ENCODE data around the gene CLNK.

CLNK gene

DNA sequence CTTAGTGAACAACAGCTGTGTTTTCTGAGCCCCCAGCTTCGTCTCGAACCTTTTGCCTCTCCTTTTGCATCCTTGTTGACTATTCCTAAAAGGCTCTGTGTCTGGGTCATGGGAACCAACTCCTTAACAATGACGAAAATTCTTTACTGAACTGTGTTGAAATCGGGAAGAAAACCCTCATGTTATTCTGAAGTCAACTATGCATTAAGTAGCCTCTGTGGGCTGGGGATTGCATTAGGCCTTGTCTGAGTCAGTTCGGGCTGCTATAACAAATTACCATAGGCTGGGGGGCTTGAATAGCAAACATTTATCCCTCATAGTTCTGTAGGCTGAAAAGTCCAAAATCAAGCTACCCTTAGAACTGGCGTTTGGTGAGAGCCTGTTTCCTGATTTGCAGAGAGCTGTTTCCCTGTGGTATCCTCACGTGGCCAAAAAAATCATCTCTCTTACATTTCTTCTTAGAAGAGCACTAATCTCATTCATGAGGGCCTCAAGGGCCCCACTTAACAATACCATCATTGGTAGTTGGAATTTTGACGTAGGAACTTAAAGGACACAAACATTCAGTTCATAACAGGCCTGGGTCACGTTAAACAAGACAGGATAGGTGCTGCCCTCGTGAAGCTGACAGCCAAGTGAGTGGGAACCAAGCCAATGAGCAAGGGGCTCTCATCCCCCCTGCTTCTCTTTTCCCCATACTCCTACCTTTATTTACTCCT is 75.9 kb downstream of the CLNK start:
- DNase-seq (ENCODE audit: low spot score) = no peak

DNA sequence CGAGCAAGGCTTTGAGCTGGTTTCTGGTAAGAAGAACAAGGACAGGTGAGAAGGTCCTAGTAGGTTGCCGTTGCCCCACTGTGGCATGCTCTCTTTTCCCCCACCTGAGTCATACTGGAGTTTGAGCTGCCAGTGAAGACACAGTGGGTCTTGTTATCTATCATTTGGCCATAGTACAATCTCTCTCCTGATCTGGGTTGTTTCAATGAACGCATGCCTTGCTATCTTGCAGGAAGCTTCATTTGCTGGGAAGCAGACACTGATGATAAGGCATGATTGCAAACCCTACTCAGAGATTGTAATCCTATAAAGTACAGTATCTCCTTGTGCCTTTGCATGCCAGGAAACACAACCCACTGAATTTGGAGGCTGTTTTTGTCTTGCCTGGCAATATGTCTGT is 77.4 kb downstream of the CLNK start:
- no peak for DNase-seq (ENCODE audit: low spot score)

DNA sequence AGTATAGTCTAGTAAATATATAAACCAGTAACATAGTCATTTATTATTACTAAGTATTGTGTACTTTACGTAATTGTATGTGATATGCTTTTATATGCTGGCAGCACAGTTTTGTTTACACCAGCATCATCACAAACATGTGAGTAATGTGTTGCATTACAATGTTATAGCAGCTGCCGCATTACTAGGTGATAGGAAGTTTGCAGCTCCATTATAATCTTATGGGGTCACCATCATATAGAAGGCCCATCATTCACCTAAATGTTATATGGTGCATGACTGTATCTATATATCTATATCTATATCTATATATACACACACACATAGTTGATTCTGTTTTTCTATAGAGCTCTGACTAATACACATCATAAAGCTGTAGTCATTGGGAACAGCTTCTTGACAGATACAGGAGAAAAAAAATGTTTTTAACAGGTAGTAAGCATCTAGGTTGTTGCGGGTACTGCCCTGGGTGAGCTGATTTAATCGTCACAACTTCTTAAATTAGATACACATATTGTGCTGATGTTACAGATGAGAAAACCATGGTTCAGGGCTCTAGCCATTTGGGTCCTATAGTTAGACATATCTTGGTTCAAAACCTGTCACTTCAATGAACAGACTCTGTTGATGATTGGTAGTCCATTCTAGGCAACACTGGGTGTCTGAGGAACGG is 77.9 kb downstream of the CLNK start:
- DNase-seq (ENCODE audit: low spot score) = no peak

DNA sequence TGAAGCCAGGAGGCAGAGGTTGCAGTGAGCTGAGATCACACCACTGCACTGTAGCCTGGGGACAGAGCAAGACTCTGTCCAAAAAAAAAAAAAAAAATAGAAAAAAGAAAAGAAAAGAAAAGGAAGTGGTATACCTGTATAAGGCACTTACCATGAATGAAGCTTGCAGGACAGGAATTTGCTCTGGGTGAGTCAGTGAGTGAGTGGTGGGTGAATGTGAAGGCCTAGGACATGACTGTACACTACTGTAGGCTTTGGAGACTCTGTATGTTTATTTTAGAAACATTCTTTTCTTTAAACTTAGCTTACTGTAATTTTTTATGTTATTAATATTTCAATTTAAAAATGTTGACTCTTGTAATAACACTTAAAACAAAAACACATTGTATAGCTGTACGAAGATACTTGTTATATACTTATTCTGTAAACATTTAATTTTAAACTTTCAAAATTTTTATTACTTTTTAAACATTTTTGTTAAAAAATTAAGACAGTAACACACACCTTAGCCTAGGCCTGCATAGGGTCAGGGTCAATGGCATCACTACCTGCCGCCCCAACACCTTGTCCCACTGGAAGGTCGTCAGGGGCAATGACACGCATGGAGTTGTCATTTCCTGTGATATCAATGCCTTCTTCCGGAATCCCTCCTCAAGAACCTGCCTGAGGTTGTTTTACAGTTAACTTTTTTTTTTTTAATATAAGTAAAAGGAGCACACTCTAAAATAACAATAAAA is 78.7 kb downstream of the CLNK start:
- no peak for DNase-seq (ENCODE audit: low spot score)

DNA sequence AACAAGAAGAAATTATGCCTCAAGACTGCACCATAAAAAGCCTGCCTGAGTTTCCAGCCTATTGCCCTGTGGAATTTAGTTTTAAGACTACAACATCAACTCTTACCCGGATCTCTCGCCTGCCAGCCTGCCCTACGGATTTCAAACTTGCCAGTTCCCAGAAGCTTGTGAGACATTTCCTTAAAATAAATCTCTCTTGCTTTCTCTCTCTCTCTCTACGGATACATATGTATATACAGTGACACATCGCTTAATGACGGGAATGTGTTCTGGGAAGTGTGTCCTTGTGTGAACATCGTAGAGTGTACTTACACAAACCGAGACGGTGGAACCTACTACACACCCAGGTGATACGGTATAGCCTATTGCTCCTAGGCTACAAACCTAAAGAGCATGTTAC is 79.5 kb downstream of the CLNK start:
- no peak for DNase-seq (ENCODE audit: low spot score)

DNA sequence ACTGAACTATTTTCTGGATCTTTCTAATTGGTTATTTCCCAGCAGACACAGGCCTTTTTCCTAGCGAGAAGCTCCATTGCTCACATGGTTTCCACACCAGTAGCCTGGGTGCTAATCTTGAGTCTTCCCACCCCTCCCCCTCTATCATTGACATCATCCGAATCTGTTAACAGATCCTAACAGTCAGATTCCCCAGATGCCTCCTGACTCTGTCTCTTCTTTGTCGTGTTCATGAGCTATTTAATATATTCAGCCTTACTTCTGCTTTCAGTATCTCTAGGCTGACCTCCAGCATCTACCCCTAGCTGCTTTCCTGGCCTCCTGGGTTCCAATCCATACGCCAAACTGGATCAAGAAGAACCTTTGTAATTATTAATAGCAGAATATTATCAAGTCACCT is 85.0 kb downstream of the CLNK start:
- DNase-seq (ENCODE audit: low spot score) = no peak

DNA sequence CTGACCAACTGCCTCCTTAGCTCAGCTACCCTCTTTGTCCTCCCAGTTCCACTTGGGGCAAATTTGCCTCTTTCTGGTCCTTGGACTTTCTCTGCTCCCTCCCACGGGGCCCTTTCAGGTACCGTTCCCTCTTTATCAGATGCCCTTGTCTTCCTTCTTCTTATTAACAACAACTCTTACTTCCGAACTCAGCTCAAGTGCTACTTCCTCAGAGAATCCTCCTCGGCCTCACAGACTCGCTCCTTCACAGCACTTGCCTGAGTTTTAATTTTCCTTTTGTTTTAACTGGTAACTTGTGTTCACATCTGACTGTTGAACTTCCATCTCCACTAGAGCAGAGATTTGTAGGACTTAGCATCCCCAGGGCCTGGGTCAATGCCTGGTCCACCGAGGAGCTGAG is 85.7 kb downstream of the CLNK start:
- no peak for DNase-seq (ENCODE audit: low spot score)

DNA sequence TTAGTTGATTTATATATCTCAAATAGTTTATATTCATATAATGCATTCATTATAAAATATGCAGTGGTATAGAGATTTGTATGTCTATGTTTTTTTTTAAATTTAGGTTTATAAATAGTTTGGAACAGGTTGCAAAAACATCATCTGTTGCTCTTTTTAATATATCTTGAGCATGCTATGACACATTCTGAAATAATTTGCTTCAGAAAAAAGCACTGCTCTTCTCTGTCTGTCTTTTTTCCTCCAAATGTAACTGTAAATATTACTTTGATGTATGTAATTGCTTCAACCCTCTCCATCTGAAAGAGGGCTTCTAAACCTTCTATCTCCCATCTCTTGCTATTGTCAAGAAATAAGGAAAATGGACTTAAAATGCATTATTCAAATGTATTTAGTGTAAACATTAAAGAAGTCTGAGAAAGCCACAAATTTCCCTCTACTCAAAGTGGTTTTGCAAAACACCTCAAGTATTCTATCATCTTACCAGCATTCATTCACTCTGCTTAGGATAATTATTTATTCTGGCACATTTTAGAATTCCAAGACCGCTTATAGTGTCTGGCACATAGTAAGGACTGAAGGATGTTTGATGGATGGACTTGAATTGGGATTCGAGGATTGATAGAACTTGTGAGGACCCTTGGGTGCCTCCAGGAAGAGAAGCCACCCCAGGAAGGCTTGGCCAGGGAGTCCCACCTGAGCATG is 87.8 kb downstream of the CLNK start:
- DNase-seq (ENCODE audit: low spot score) = no peak

DNA sequence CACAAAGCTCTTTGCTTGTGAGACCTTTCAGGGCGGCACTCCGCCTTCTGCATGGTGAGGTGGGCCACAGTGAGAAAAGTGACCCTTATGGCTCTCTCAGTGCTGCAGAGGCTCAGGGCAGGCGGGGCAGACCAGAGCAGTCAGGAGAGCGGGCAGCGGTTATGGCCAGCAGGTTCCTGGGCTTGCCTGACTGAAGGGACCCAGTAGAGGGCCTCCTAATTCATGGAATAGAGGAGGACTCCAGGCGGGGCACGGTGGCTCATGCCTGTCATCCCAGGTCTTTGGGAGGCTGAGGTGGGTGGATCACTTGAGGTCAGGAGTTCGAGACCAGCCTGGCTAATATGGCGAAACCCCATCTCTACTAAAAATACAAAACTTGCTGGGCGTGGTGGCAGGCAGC is 91.4 kb downstream of the CLNK start:
- DNase-seq (ENCODE audit: low spot score) = no peak

DNA sequence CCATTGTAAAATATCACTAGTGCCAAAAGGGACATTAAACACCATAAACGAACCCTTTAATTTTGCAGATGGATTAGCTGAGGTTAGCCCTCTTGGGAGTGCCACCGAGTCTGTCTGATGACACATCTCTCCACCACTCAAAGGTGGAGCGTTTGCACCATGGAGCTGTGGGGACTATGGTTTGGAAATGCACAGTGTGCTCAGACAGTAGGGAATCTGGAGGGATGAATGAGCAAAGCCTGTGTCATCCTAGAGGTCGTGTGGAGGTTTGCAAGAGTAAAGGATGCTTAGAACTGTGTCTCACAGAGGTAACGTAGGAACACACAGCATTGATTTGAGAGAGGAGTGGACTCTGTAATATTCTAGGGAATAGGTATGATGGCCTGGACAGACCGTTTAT is 93.7 kb downstream of the CLNK start:
- peak; percentile 43 for DNase-seq (ENCODE audit: low spot score)

DNA sequence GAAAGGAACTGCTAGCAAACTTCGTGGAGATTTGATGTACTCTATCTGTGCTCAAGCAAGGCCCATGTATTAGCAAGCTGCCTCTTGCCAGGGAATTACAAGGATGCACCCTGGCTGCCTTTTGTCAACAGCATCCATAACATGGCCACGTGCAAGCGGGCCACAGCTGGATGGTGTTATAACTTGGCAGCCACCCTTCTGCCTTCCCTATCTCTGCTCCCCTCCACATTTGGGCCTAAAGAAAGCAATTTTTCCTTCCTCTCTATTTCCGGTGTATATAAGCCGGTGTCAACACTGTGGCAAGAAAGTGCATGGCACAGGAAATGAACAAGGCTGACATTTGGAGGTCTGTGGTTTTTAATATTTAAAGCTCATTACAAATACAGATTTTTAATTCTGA is 94.8 kb downstream of the CLNK start:
- no peak for DNase-seq (ENCODE audit: low spot score)

DNA sequence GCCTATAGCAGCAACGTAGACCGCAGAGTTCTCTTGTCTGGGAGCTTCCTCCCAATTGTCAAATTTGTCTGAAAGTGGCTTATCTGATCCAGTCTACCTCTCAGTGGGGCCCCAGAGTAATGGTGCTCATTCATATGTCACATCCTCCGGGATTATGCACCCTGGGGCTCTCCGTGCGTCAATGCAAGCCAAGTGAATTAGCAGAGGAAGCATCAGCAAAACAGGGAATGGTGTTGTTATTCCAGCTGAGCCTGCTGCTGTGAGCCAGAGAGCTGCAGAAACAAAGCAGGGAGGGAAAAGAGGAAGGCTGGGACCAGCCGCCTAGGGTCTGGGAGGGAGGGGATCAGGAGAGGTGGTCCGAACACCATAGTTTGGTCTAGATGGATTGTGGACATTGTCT is 95.2 kb downstream of the CLNK start:
- DNase-seq (ENCODE audit: low spot score) = no peak

DNA sequence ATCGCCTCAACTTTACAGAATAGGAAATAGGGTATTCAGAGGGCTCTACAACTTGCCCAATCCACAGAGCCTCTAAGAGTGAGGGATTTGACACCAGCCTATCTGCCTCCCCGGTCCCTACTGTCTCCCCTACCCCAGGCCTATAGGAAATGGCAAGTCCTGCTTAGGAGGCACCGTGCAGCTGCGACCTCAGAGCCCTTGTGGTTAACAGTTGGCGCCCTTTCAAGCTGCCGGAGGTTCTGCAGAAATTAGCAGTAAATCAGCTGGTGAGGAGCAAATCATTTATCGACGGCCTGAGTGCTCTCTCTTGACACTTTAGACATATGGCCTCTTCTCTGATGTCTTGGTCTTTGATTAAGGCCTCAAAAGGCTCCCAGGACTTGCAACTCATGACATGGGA is 96.9 kb downstream of the CLNK start:
- no peak for DNase-seq (ENCODE audit: low spot score)

DNA sequence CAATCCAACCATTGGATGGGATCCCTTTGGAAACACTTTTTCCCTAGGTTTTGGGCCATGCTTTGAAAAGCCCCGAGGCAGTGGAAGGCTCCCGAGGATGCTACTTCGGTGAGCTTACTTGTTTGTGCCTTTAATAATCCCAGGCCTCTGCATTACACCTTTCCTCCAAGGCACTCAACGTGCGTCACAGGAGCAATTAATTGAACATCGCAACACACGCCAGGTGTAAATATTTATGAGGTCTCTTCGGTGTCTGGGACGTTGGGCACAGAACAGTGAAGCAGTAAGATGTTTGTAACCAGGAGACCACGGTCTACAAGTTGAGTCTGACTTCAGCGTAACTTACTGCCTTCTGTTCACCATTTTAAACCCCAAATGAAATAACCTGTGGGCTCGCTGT is 97.3 kb downstream of the CLNK start:
- DNase-seq (ENCODE audit: low spot score) = no peak

DNA sequence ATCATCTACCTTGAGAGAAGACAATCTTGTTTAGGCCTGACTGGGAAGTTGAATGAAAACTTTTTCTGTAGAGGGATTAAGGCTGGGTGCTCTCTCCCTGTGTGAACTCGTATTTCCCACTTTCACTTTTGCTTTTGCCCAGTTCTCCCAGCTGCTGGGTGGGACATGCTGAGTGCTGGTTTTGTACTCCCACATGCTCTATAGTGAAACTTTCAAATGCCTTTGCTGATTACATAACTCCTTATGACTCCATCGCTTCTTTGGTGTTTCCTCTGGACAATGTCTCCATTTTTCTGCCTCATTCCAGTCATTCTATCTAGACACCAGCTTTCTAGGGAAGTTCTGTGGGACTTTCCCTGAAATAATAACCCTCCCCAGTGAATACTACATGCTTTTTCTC is 100.5 kb downstream of the CLNK start:
- DNase-seq (ENCODE audit: low spot score) = peak; percentile 87

DNA sequence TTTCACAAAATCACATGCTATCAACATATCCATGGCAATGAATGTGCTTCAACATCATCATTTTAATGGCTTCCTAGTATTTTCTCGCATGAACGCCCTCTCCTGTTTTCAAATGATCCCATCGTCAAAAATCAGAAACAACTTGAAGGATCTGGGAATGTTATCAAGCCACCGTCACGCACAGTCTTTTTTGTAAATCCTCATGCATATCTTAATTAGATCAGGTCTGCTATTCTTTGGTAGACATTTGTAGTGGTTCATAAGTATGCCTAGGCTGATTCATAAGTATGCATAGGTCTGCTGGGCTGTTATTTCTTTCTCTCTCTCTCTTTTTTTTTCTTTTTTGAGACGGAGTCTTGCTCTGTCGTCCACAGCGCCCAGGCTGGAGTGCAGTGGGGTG is 101.6 kb downstream of the CLNK start:
- DNase-seq (ENCODE audit: low spot score) = no peak

DNA sequence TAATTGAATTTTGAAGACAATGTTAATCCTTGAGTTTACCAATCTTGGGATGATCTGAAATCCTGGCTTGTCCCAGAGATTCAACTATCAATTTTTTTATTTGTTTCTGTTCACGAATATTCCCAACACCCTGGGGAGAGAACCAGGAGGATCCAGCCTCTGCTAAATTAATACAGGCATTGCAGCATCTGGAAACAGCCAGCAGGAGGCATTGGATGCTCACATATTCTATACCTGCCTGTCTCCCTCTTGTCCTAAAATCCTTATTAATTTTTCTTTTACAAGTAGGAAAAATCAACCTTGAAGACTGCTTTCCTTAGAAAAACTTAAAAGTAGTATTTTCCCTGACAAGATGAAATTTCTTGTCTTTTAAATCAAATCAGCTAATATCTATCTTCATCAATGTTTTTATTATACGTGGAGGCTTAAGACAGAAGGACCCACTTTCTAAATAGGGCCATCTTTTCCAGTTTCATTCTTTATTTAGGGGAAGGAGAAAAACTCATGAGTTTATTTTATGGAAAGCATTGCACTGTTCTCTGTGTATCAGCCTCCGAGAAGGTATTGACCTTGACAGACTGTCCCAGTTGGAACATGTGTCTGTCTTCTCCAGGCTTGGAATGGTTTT is 102.4 kb downstream of the CLNK start:
- peak; percentile 65 for DNase-seq (ENCODE audit: low spot score)

DNA sequence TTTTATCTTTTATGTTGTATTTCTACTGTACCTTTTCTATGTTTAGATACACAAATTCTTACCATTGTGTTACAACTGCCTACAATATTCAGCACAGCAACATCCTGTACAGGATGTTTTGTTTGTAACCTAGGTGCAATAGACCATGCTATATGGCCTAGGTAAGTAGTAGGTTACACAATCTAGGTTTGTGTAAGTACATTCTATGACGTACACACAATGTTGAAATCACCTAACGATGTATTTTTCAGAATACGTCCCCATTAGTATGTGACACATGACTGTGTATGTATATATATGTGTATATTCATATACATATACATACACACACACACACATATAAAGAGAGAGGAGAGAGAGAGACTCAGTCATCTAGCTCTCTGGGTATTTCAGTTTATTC is 103.5 kb downstream of the CLNK start:
- no peak for DNase-seq (ENCODE audit: low spot score)

DNA sequence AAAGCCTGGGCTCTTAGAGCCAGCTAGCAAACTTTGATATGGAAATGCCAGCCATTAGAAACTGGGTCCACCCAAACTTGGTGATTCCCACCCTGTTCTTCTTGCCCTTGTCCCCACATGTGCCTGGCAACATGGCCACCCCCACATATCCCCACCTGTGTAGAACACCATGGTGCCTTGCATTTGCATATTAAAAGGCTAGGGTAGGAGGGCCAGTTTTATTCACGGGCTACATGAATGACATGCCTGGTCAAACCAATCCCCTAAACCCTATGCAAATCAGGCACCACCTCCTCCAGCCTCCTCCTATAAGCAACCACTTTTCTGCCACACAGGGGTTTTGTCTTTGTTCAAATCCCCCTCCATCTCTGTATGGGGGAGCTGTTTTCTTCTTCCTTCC is 104.9 kb downstream of the CLNK start:
- no peak for DNase-seq (ENCODE audit: low spot score)

DNA sequence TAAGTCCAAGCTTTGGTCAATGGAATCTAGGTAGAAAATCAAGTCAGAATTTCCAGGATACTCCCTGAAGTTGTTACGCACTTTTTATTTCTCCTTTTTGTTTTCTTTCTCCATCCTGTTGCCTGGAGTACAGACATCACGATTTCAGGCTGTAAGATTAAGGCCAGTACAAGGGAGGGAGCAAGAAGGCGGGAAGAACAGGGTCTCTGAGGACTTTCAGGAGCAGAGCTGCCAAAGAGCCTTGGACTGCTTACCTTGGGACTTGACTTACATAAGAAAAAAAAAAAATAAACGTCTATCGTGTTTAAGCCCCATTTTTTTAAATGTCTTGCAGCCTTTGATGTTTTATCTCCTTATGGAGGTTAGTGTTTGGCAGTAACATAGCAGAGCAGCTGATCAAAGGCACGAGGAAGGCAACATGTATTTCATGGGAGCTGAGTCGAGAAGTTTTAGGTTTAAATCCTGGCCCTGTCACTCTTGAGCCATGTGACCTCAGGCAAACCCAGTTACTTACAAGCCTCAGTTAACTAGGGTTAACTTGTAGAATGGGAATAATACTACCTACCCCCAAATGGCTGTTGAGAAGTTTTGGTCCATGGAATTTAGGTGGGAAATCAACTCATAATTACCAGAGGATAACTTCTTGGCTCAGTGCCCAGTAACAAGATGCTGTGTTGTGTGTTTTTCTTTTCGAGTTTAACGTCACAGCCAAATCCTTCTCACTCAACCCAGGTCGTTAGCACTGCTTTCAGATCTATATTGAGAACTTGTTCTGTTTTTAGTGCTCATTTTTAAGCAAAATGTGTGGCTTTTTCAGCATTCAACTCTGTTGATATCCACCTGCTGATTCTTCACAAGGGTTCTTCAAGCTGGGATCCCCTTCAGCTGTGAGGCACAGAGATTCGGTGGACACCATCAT is 106.8 kb downstream of the CLNK start:
- no peak for DNase-seq (ENCODE audit: low spot score)

DNA sequence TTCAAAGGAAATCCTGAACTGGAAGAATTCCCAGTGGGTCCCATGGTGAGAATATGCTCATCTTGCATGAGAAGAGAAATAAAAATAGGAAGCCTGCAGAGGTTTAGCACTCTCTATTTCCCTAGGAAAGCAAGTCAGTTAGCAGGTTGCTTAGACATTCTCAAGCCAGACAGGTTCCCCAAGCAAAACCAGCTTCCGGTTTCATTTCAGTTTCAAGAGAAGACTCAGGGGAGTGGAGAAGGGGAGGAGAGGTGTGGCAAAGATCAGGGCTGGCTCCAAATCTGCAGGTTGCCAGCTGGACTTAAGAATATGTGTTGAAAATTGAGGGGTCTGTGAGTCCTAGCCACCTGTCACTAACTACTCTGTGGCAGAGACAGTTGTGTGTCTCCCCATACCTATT is 107.5 kb downstream of the CLNK start:
- DNase-seq (ENCODE audit: low spot score) = no peak
